Right lobe of liver (tissue), 6 donors: ENCODE data around the gene ZBTB17. TPM values are rescaled to one million over a fixed set of nuclear protein-coding genes. Genes with fewer than 3 reads are reported as not detected.

Experiments
- ATAC-seq, 4 donors: fragments of 200-7000 bp; cut with Tn5 transposase; one replicate each; pipeline ENCODE4 v1.9.1; 2020; ENCODE audit warnings: mild to moderate bottlenecking in 4 of 4, moderate library complexity in 4 of 4
- DNase-seq, 3 donors: peaks; one replicate each; pipeline ENCODE4 v3.0.0-alpha.2; 2020
- H3K27ac ChIP-seq, 3 donors: fragments of 200-600 bp; one replicate each; pipeline ENCODE4 v1.8.0; 2022
- H3K27me3 ChIP-seq, 2 donors: fragments of 200-600 bp; one replicate each; pipeline ENCODE4 v1.8.0; 2022
- H3K36me3 ChIP-seq, 4 donors: fragments of 200-600 bp; sonication (generic) in 1 of 4; one replicate each; pipeline versions ENCODE4 v1.5.1 to v1.8.0; 2017 to 2022; ENCODE audit warnings: control low read depth in 1 of 4
- H3K4me1 ChIP-seq, 4 donors: fragments of 200-600 bp; sonication (generic) in 1 of 4; one replicate each; pipeline versions ENCODE4 v1.5.1 to v1.8.0; 2017 to 2022; ENCODE audit warnings: control low read depth in 1 of 4
- H3K4me3 ChIP-seq, 3 donors: fragments of 200-600 bp; one replicate each; pipeline ENCODE4 v1.8.0; 2022
- H3K9me3 ChIP-seq, 4 donors: fragments of 200-600 bp; sonication (generic) in 1 of 4; one replicate each; pipeline versions ENCODE4 v1.5.1 to v1.8.0; 2017 to 2022; ENCODE audit warnings: control low read depth in 1 of 4
- CTCF ChIP-seq, 4 donors: fragments of 200-600 bp in 3 of 4; fragments of 450-650 bp in 1 of 4; IDR thresholded peaks; one replicate each; pipeline versions ENCODE4 v1.5.1 to v1.8.0; 2016 to 2022; ENCODE audit warnings: antibody characterized with exemption in 4 of 4, mild to moderate bottlenecking in 2 of 4
- POLR2A ChIP-seq: fragments of 450-650 bp; IDR thresholded peaks from one replicate; pipeline ENCODE4 v1.6.1; 2017; ENCODE audit warnings: antibody characterized with exemption, mild to moderate bottlenecking
- WGBS: methylation state at CpG from one replicate; pipeline ENCODE4 v1.1.6; 2018; ENCODE audit warnings: low coverage, low lambda C conversion rate; ENCODE audit not compliant: insufficient coverage; ENCODE audit errors: missing lambda C conversion rate; 5-methylcytosine and 5-hydroxymethylcytosine counted together
- intact Hi-C, 2 donors: fragments of 100-400 bp; cut with DNase I; formaldehyde crosslinking; loops; one replicate each; pipeline versions ENCODE4 v1.11.2 to v1.14.1; 2022
- total RNA-seq, 6 experiments: library from RNA; depleted of rRNA in 2 of 6; stranded (reverse); fragments of >200 nt in 2 of 6; fragmentation: NEBNext Ultra II Directional in 3 of 6; extraction: Animal tissue kit (Norgen Biotek cat#: 25700) in 3 of 6; gene quantifications; one replicate each; pipeline versions ENCODE4 v1.1.0 to v1.2.4, GENCODE V29; 2016 to 2023
- donor health status: DM: no; HTN: yes; CAD: no.
- donor health status: DM: no; HTN: no; CAD: no.
- donor health status: DM: no; HTN: no; CAD: no.
- donor health status: DM: no; HTN: yes; CAD: no.
- donor health status: DM: no; HTN: yes; CAD: no.

Gene ZBTB17
- total RNA-seq, 6 experiments from 2014 or later: 9.2 to 13.3 (median 11.0) TPM

DNA sequence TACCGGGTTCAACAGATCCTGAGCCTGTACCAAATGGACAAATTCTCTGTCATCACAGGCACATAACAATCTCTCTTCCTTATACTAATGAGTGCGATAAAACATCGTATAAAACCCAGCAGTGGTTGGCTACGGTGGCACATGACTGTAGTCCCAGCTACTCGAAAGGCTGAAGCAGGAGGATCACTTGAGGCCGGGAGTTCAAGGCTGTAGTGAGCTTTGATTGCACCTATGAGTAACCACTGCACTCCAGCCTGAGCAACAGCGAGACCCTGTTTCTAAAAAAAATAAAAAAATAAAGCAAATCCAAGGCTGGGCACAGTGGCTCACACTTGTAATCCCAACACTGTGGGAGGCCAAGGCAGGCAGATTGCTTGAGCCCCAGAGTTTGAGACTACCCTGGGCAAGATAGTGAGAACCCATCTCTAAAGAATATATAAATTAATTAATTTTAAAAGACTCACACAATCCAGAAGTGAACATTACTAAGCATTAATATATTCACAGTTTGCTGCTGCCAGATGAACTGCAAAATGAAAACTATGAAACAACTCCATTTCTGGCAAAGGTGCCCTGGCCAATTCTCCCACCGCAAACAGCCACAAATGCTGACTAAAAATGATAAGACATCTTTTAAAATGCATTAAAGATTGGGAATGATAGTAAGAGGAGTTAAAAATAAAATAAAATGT, 13.1 kb downstream of the ZBTB17 start:
- no peak for ATAC-seq
- no peaks in the 10 kb centered on the region for H3K27me3 ChIP-seq
- no peaks in the 10 kb centered on the region for H3K9me3 ChIP-seq
- no peaks in the 10 kb centered on the region for H3K36me3 ChIP-seq
- intact Hi-C loops: no loop called here
- 96% methylated on average over 4 of the region's 8 CpGs for WGBS
- TF ChIP-seq POLR2A: no peak
- no peaks in the 10 kb centered on the region for H3K4me1 ChIP-seq
- H3K4me3 ChIP-seq: no peak overlapping the region
- no peak overlapping the region for H3K27ac ChIP-seq
- DNase-seq: no peak

- ATAC-seq (no peak), DNase-seq (no peak)
- intact Hi-C loops: no loop called here
- no CpG with 5 or more reads among the region's 6 CpGs for WGBS
- no peaks in the 10 kb centered on the region for H3K27me3 ChIP-seq
- no peak overlapping the region for H3K4me3 ChIP-seq
- H3K36me3 ChIP-seq: no peaks in the 10 kb centered on the region
- H3K4me1 ChIP-seq: no peaks in the 10 kb centered on the region
- no peak overlapping the region for H3K27ac ChIP-seq
- no peaks in the 10 kb centered on the region for H3K9me3 ChIP-seq
- no peak for TF ChIP-seq POLR2A
- no peak for TF ChIP-seq CTCF (IDR thresholded peaks at IDR 0.05)
Measured at GRCh38 chr1:15962176-15962575, 13.7 kb downstream of the ZBTB17 start.

DNA sequence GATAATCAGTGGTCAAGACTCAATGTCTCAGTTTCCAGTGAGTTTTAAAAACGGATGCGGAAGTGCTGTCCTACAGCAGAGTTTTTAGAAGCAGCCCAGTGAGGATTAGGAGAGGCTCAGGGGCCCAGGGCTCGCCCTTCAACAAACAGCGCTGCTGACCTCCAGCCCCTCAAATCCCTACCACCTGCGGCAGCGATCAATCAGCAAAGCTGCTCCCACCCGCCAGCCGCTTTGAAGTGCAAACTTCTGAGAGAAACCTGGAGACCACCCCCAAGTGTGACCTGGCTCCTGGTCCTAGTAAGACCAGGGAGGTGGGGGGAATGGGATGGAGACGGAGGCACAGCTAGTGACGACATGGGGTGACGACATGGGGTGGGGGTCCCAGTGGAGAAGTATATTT, 14.4 kb downstream of the ZBTB17 start:
- WGBS: 92% methylated on average over 5 of the region's 11 CpGs
- ATAC-seq: no peak
- no peak for DNase-seq
- no peaks in the 10 kb centered on the region for H3K9me3 ChIP-seq
- no peaks in the 10 kb centered on the region for H3K27me3 ChIP-seq
- H3K27ac ChIP-seq: no peak overlapping the region
- H3K36me3 ChIP-seq: no peaks in the 10 kb centered on the region
- TF ChIP-seq CTCF (IDR thresholded peaks at IDR 0.05) (no peak), POLR2A (no peak)
- intact Hi-C loops: no loop called here
- H3K4me3 ChIP-seq: no peak overlapping the region
- H3K4me1 ChIP-seq: no peaks in the 10 kb centered on the region

DNA sequence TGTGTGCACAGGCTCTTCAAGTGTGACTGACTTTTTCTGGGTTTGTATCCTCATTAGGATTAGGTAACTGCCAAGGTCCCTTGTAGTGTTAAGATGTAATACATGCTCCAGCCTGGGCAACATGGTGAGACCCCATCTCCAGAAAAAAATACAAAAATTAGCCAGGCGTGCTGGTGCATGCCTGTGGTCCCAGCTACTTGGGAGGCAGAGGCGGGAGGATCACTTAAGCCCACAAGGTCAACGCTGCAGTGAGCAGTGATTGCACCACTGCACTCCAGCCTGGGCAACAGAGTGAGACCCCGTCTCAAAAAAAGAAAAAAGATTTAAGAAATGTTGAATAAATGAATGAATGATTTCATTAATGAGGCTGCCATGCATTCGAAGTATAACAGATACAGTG, 15.1 kb downstream of the ZBTB17 start:
- DNase-seq (no peak), ATAC-seq (no peak)
- Histone ChIP-seq H3K36me3 (no peaks in the 10 kb centered on the region), H3K9me3 (no peaks in the 10 kb centered on the region), H3K4me1 (no peaks in the 10 kb centered on the region), H3K27me3 (no peaks in the 10 kb centered on the region), H3K27ac (no peak overlapping the region), H3K4me3 (no peak overlapping the region)
- 100% methylated on average over 4 of the region's 5 CpGs for WGBS
- intact Hi-C loops: no loop called here
- TF ChIP-seq POLR2A (no peak), CTCF (IDR thresholded peaks at IDR 0.05) (no peak)

- H3K4me1 ChIP-seq: no peaks in the 10 kb centered on the region
- H3K4me3 ChIP-seq: no peak overlapping the region
- intact Hi-C loops: no loop called here
- ATAC-seq (no peak), DNase-seq (no peak)
- WGBS: 90% methylated on average over 3 of the region's 8 CpGs
- no peaks in the 10 kb centered on the region for H3K27me3 ChIP-seq
- H3K9me3 ChIP-seq: no peaks in the 10 kb centered on the region
- no peak overlapping the region for H3K27ac ChIP-seq
- H3K36me3 ChIP-seq: no peaks in the 10 kb centered on the region
- TF ChIP-seq CTCF (IDR thresholded peaks at IDR 0.05): no peak
- TF ChIP-seq POLR2A: no peak
Measured at GRCh38 chr1:15959827-15960446, 16.0 kb downstream of the ZBTB17 start.
